Measurements from ENCODE around the gene IST1. TPM values are rescaled to one million over a fixed set of nuclear protein-coding genes. Genes with fewer than 3 reads are reported as not detected.

Gene IST1
- total and polyA plus RNA-seq, 10 of the 15 experiments (the other 5 are each of a cell fraction or from before 2014, with no cell fraction given) = 97.3 to 293 (median 138) TPM

- POLR2A ChIA-PET = interaction anchor here (0.6 kb wide), 1 partner anchor 533 kb away, joined by 3 read pairs; no protein-coding TSS in a partner anchor
- no TSS peak for BruUV-seq (replicated peaks)
- ATAC-seq = no peak
Measured at GRCh38 chr16:71943887-71944286, 48.6 kb downstream of the IST1 start.

More at GRCh38 chr16:71943887-71944286, 48.6 kb downstream of the IST1 start:
- no peak overlapping the region for H3K9ac ChIP-seq (ENCODE audit: control insufficient read depth, insufficient read depth, low read length)
- H3K27me3 ChIP-seq (replicated peaks in 1 of 2; ENCODE audit: control insufficient read depth in 2 of 2, insufficient read depth in 2 of 2, low read length in 1 of 2) = no peaks in the 10 kb centered on the region
- H3K4me3 ChIP-seq = no peak overlapping the region
- no peak overlapping the region for H3K27ac ChIP-seq (ENCODE audit: control insufficient read depth, insufficient read depth)
- RAD21 ChIA-PET (ENCODE audit: unreplicated experiment) = no interaction called here
- in situ Hi-C loops (cut with MboI) = no loop called here
- H4K20me1 ChIP-seq (ENCODE audit: control insufficient read depth, insufficient read depth) = no peaks in the 10 kb centered on the region
- H3K79me2 ChIP-seq (ENCODE audit: control insufficient read depth, insufficient read depth, low read length) = no peaks in the 10 kb centered on the region
- H2AFZ ChIP-seq (ENCODE audit: control insufficient read depth, low read depth, low read length) = no peak overlapping the region
- TF ChIP-seq SKIL (IDR thresholded peaks at IDR 0.05; ENCODE audit: low read depth, poor library complexity, severe bottlenecking) = no peak
- no peak for TF ChIP-seq ATF3 (IDR thresholded peaks at IDR 0.05; ENCODE audit: borderline replicate concordance, extremely low read depth, low read depth, low read length)
- TF ChIP-seq REST (IDR thresholded peaks at IDR 0.05; ENCODE audit: low read depth, low read length) = no peak
- TF ChIP-seq POLR2AphosphoS5 (IDR thresholded peaks at IDR 0.05; ENCODE audit: low read length) = no peak
- TF ChIP-seq NFYA (IDR thresholded peaks at IDR 0.05; ENCODE audit: borderline replicate concordance, low read depth, low read length) = no peak
- no peak for TF ChIP-seq GABPA (IDR thresholded peaks at IDR 0.05; ENCODE audit: low read depth)
- TF ChIP-seq SUPT20H (IDR thresholded peaks at IDR 0.05; ENCODE audit: borderline replicate concordance, control insufficient read depth, low read depth, low read length) = no peak
- no peak for TF ChIP-seq ZNF274 (IDR thresholded peaks at IDR 0.05; ENCODE audit: insufficient read depth, insufficient read length)
- no peak for TF ChIP-seq ETV6 (conservative IDR thresholded peaks at IDR 0.05 in 1 of 2, IDR thresholded peaks at IDR 0.05 in 1 of 2; ENCODE audit: borderline replicate concordance in 1 of 2, low read depth in 1 of 2)
- no peak for TF ChIP-seq ZNF217 (IDR thresholded peaks at IDR 0.05)
- no peak for TF ChIP-seq SMAD1 (IDR thresholded peaks at IDR 0.05; ENCODE audit: low read depth, partially characterized antibody)
- TF ChIP-seq NR2C2 (IDR thresholded peaks at IDR 0.05; ENCODE audit: borderline replicate concordance, control insufficient read depth, insufficient read length, low read depth) = no peak
- TF ChIP-seq SPI1 (IDR thresholded peaks at IDR 0.05; ENCODE audit: borderline replicate concordance, insufficient read depth, low read depth, low read length) = no peak
- TF ChIP-seq YBX1 (IDR thresholded peaks at IDR 0.05) = no peak
- no peak for TF ChIP-seq EED (IDR thresholded peaks at IDR 0.05; ENCODE audit: low read depth)
- TF ChIP-seq CBFB (IDR thresholded peaks at IDR 0.05; ENCODE audit: low read depth) = no peak
- no peak for TF ChIP-seq STAT1 (conservative IDR thresholded peaks at IDR 0.05)
- FAIRE-seq (no peak), DNase-seq (ENCODE audit: low read depth, low spot score) (no peak)
- peaks cover under 1% of the 10 kb centered on the region; the same call in 1 of the 3 replicates for H3K9me3 ChIP-seq (replicated peaks; ENCODE audit: control insufficient read depth, insufficient read depth, low read length)
- H3K36me3 ChIP-seq (ENCODE audit: control insufficient read depth in 2 of 2, insufficient read depth in 2 of 2, low read length in 1 of 2) = no peaks in the 10 kb centered on the region
- H3K4me2 ChIP-seq (ENCODE audit: control insufficient read depth, insufficient read depth) = no peak overlapping the region
- no peaks in the 10 kb centered on the region for H3K4me1 ChIP-seq (ENCODE audit: control insufficient read depth, insufficient read depth, low read length)
- intact Hi-C loops (cut with micrococcal nuclease; ENCODE audit: unreplicated experiment) = no loop called here
- CTCF ChIA-PET = interaction anchor here (0.7 to 1.5 kb wide), 2 partner anchors 18 to 27 kb away, joined by 3 to 7 read pairs; no protein-coding TSS in a partner anchor
- 5% methylated on average over 2 of the region's 2 CpGs for whole genome bisulfite sequencing (ENCODE audit: insufficient coverage, insufficient replicate concordance, low lambda C conversion rate, missing lambda C conversion rate)
- SMC1A ChIA-PET (ENCODE audit: uncharacterized antibody, unreplicated experiment) = interaction anchor here (0.6 to 1.1 kb wide), 3 partner anchors 10 to 319 kb away, joined by 3 read pairs; no protein-coding TSS in a partner anchor

Data from GM12878 (cell line).